Measurements from ENCODE around the gene NCAPD2.
A peak's percentile ranks its signal among the peaks of the same experiment; 100 is the strongest.
"Not testable (repeated sequence)": the region's sequence is repeated elsewhere in the genome, so short reads cannot be mapped to it uniquely, and the experiment has no call there.

NCAPD2 gene

GRCh38 chr12:6467571-6468282 lies 26.2 kb upstream of the NCAPD2 start:
- H3K4me1 ChIP-seq (ENCODE audit: control insufficient read depth, insufficient read depth, low read length); H3K9me3 ChIP-seq (ENCODE audit: control insufficient read depth, insufficient read depth, low read depth, low read length); H3K4me3 ChIP-seq (ENCODE audit: low read depth, low read length); H3K27ac ChIP-seq (ENCODE audit: extremely low read depth, low read depth, low read length): not testable (repeated sequence)
- TF ChIP-seq ZNF585B (tag by site-specific recombination; IDR thresholded peaks at IDR 0.05) = peak; percentile 81
- POLR2A ChIA-PET = interaction anchor here (0.6 kb wide), 1 partner anchor 21 kb away, joined by 3 read pairs; no protein-coding TSS in a partner anchor
- CTCF ChIA-PET = interaction anchor here (1.7 to 2.2 kb wide), 3 partner anchors 44 to 184 kb away, joined by 6 to 11 read pairs (median 9); no protein-coding TSS in a partner anchor
- H3K36me3 ChIP-seq (ENCODE audit: control insufficient read depth in 2 of 2, insufficient read depth in 1 of 2, low read length in 2 of 2) = peaks cover 9 to 41% of the 10 kb centered on the region in 2 experiments

DNA sequence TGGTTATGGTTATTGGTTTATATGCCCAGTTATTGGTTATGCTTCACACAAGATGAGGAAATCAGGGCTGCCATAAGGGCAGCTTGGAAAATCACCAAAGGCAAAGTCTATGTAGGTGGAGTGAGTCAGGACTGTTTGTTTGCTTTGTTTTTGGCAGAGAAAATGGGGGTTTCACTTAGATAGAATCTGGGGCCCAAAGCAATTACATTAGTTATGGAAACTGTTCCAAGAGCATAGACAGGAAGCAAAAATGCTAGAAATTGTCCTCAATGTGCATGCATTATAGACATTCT lies 25.7 kb upstream of the NCAPD2 start:
- ChIA-PET CTCF (interaction anchor here (0.8 to 2.2 kb wide), 4 partner anchors 44 to 479 kb away, joined by 3 to 11 read pairs (median 8); no protein-coding TSS in a partner anchor), POLR2A (interaction anchor here (3.4 kb wide), 1 partner anchor 67 kb away, joined by 50 read pairs; the partner anchor contains the start of gene GAPDH)
- Histone ChIP-seq H3K27ac (ENCODE audit: extremely low read depth, low read depth, low read length) (no peak overlapping the region), H3K9me3 (ENCODE audit: control insufficient read depth, insufficient read depth, low read depth, low read length) (no peaks in the 10 kb centered on the region), H3K4me3 (ENCODE audit: low read depth, low read length) (no peak overlapping the region), H3K4me1 (ENCODE audit: control insufficient read depth, insufficient read depth, low read length) (peaks cover 2% of the 10 kb centered on the region; the same call in 1 of the 2 replicates), H3K36me3 (ENCODE audit: control insufficient read depth in 2 of 2, insufficient read depth in 1 of 2, low read length in 2 of 2) (peaks cover 9 to 36% of the 10 kb centered on the region in 2 experiments)
- no peak for TF ChIP-seq ZNF311 (tag by site-specific recombination; IDR thresholded peaks at IDR 0.05; ENCODE audit: borderline replicate concordance)
- TF ChIP-seq ZNF140 (tag by site-specific recombination; IDR thresholded peaks at IDR 0.05) = no peak
- TF ChIP-seq ZBTB20 (tag by site-specific recombination; IDR thresholded peaks at IDR 0.05) = no peak
- TF ChIP-seq KLF8 (tag by site-specific recombination; IDR thresholded peaks at IDR 0.05) = no peak
- TF ChIP-seq GLI4 (tag by site-specific recombination; IDR thresholded peaks at IDR 0.05) = no peak
- TF ChIP-seq GLIS2 (tag by site-specific recombination; IDR thresholded peaks at IDR 0.05) = no peak
- no peak for TF ChIP-seq ZNF658 (tag by site-specific recombination; IDR thresholded peaks at IDR 0.05)
- TF ChIP-seq ZNF596 (tag by site-specific recombination; IDR thresholded peaks at IDR 0.05) = no peak
- TF ChIP-seq ZNF660 (tag by site-specific recombination; IDR thresholded peaks at IDR 0.05) = no peak
- TF ChIP-seq ZNF701 (tag by site-specific recombination; IDR thresholded peaks at IDR 0.05) = no peak
- TF ChIP-seq ZNF266 (tag by site-specific recombination; IDR thresholded peaks at IDR 0.05; ENCODE audit: low read depth) = no peak
- TF ChIP-seq ZNF580 (tag by site-specific recombination; IDR thresholded peaks at IDR 0.05) = no peak
- TF ChIP-seq ZNF202 (tag by site-specific recombination; IDR thresholded peaks at IDR 0.05; ENCODE audit: borderline replicate concordance) = no peak
- no peak for TF ChIP-seq ZNF214 (tag by site-specific recombination; IDR thresholded peaks at IDR 0.05; ENCODE audit: borderline replicate concordance)
- TF ChIP-seq ZNF785 (tag by site-specific recombination; IDR thresholded peaks at IDR 0.05) = no peak
- TF ChIP-seq TSHZ1 (tag by site-specific recombination; IDR thresholded peaks at IDR 0.05; ENCODE audit: borderline replicate concordance) = no peak
- TF ChIP-seq, protein P1, sequence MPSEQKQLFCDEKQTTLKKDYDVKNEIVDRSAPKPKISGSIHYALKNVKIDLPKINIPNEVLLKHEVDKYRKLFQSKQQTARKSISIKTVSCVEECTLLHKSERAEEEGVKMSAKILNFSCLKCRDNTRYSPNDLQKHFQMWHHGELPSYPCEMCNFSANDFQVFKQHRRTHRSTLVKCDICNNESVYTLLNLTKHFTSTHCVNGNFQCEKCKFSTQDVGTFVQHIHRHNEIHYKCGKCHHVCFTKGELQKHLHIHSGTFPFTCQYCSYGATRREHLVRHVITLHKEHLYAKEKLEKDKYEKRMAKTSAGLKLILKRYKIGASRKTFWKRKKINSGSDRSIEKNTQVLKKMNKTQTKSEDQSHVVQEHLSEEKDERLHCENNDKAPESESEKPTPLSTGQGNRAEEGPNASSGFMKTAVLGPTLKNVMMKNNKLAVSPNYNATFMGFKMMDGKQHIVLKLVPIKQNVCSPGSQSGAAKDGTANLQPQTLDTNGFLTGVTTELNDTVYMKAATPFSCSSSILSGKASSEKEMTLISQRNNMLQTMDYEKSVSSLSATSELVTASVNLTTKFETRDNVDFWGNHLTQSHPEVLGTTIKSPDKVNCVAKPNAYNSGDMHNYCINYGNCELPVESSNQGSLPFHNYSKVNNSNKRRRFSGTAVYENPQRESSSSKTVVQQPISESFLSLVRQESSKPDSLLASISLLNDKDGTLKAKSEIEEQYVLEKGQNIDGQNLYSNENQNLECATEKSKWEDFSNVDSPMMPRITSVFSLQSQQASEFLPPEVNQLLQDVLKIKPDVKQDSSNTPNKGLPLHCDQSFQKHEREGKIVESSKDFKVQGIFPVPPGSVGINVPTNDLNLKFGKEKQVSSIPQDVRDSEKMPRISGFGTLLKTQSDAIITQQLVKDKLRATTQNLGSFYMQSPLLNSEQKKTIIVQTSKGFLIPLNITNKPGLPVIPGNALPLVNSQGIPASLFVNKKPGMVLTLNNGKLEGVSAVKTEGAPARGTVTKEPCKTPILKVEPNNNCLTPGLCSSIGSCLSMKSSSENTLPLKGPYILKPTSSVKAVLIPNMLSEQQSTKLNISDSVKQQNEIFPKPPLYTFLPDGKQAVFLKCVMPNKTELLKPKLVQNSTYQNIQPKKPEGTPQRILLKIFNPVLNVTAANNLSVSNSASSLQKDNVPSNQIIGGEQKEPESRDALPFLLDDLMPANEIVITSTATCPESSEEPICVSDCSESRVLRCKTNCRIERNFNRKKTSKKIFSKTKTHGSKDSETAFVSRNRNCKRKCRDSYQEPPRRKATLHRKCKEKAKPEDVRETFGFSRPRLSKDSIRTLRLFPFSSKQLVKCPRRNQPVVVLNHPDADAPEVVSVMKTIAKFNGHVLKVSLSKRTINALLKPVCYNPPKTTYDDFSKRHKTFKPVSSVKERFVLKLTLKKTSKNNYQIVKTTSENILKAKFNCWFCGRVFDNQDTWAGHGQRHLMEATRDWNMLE (tag by site-specific recombination; conservative IDR thresholded peaks at IDR 0.05; ENCODE audit: low read depth) = no peak
- TF ChIP-seq IKZF3 (tag by site-specific recombination; IDR thresholded peaks at IDR 0.05) = no peak
